Vagina (tissue), 2 donors: Measurements from ENCODE around the gene CSMD2.

ENCODE experiments used
- POLR2A ChIP-seq, 2 donors: fragments of 450-650 bp; IDR thresholded peaks; one replicate each; pipeline ENCODE4 v1.6.1; 2017; ENCODE audit warnings: antibody characterized with exemption in 2 of 2, mild to moderate bottlenecking in 2 of 2, moderate library complexity in 2 of 2
- POLR2AphosphoS5 ChIP-seq, 2 donors: sonication (generic); formaldehyde crosslinking; IDR thresholded peaks; one replicate each; pipeline ENCODE4 v1.9.0; 2017; ENCODE audit warnings: antibody characterized with exemption in 2 of 2, mild to moderate bottlenecking in 2 of 2, low read depth in 1 of 2; ENCODE audit not compliant: insufficient read depth in 1 of 2

DNA sequence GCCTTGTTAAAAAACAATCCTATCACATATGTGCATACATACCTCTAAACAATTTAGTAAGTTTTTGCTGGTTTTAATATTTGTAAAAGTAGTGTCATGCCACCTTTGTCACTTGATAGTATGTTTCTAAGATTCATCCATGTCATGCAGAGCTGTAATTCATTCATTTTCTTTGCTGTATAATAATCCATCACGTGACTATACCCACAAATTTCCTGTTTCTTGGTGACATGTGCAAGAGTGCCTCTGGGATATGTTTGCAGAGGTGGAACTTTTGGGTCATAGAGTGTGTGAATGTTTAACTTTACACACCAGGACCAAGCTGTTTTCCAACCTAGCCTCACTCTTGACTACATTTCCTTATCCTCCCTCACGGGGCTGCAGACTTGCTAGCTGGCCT is 629.7 kb downstream of the CSMD2 start:
- no peak for TF ChIP-seq POLR2A (IDR thresholded peaks at IDR 0.05)
- no peak for TF ChIP-seq POLR2AphosphoS5 (IDR thresholded peaks at IDR 0.05; ENCODE audit: insufficient read depth in 1 of 2, low read depth in 1 of 2)
